ENCODE results near the gene GPRC6A. TPM values are rescaled to one million over a fixed set of nuclear protein-coding genes. Genes with fewer than 3 reads are reported as not detected.

The GPRC6A gene
- polyA plus RNA-seq (2013, experiment 1 of 4): not detected
- polyA plus RNA-seq (2013, experiment 2 of 4): not detected
- polyA plus RNA-seq (2013, experiment 3 of 4): not detected
- polyA plus RNA-seq (2013, experiment 4 of 4): not detected

- Histone ChIP-seq H3K4me1 (ENCODE audit: control insufficient read depth, insufficient read depth, low read length) (no peaks in the 10 kb centered on the region), H3K27ac (ENCODE audit: insufficient read depth, low read depth, low read length, poor library complexity, severe bottlenecking) (no peak within 1 kb of the TSS), H3K27me3 (ENCODE audit: control insufficient read depth, insufficient read depth, low read length, poor library complexity, severe bottlenecking) (no peaks in the 10 kb centered on the region), H3K9me3 (ENCODE audit: control insufficient read depth, low read length) (no peaks in the 10 kb centered on the region), H3K36me3 (ENCODE audit: control insufficient read depth, insufficient read depth, low read length) (no peaks in the 10 kb centered on the region), H3K4me3 (ENCODE audit: insufficient read depth, low read depth, low read length) (no peak within 1 kb of the TSS)
- WGBS, 2 experiments: 77 to 81% methylated on average over 2 of the region's 2 CpGs
Observed at GRCh38 chr6:116828983-116829382, at the start of gene GPRC6A. TSS of gene GPRC6A (minus strand) at chr6:116829083. CDS start at chr6:116829013, 70 bp downstream.

- WGBS, 2 experiments: 5% methylated on average over 10 of the region's 10 CpGs
- Histone ChIP-seq H3K4me3 (ENCODE audit: insufficient read depth, low read depth, low read length) (no peak overlapping the region), H3K27me3 (ENCODE audit: control insufficient read depth, insufficient read depth, low read length, poor library complexity, severe bottlenecking) (peaks cover 64% of the 10 kb centered on the region), H3K9me3 (ENCODE audit: control insufficient read depth, low read length) (no peaks in the 10 kb centered on the region), H3K36me3 (ENCODE audit: control insufficient read depth, insufficient read depth, low read length) (no peaks in the 10 kb centered on the region), H3K4me1 (ENCODE audit: control insufficient read depth, insufficient read depth, low read length) (peaks cover 5% of the 10 kb centered on the region), H3K27ac (ENCODE audit: insufficient read depth, low read depth, low read length, poor library complexity, severe bottlenecking) (no peak overlapping the region)
Observed at GRCh38 chr6:116877743-116878142, 48.9 kb upstream of the GPRC6A start.

GRCh38 chr6:116876635-116877611, 48.0 kb upstream of the GPRC6A start, which contains the start of gene RFX6:
TSS of gene RFX6 (plus strand) at chr6:116877242. CDS start at chr6:116877276, 34 bp downstream.
- Histone ChIP-seq H3K27ac (ENCODE audit: insufficient read depth, low read depth, low read length, poor library complexity, severe bottlenecking) (no peak within 1 kb of the TSS), H3K4me3 (ENCODE audit: insufficient read depth, low read depth, low read length) (peak within 1 kb of the TSS; percentile 35), H3K4me1 (ENCODE audit: control insufficient read depth, insufficient read depth, low read length) (peaks cover 5% of the 10 kb centered on the region), H3K27me3 (ENCODE audit: control insufficient read depth, insufficient read depth, low read length, poor library complexity, severe bottlenecking) (peaks cover 64% of the 10 kb centered on the region), H3K9me3 (ENCODE audit: control insufficient read depth, low read length) (no peaks in the 10 kb centered on the region), H3K36me3 (ENCODE audit: control insufficient read depth, insufficient read depth, low read length) (no peaks in the 10 kb centered on the region)
- 1% methylated on average over 73 of the region's 73 CpGs for WGBS, 2 experiments

GRCh38 chr6:116876107-116876506, 47.2 kb upstream of the GPRC6A start:
- 39 to 46% methylated on average over 8 of the region's 8 CpGs for WGBS, 2 experiments
- no peak overlapping the region for H3K27ac ChIP-seq (ENCODE audit: insufficient read depth, low read depth, low read length, poor library complexity, severe bottlenecking)
- H3K27me3 ChIP-seq (ENCODE audit: control insufficient read depth, insufficient read depth, low read length, poor library complexity, severe bottlenecking): peaks cover 64% of the 10 kb centered on the region
- no peaks in the 10 kb centered on the region for H3K36me3 ChIP-seq (ENCODE audit: control insufficient read depth, insufficient read depth, low read length)
- peaks cover 5% of the 10 kb centered on the region for H3K4me1 ChIP-seq (ENCODE audit: control insufficient read depth, insufficient read depth, low read length)
- no peak overlapping the region for H3K4me3 ChIP-seq (ENCODE audit: insufficient read depth, low read depth, low read length)
- no peaks in the 10 kb centered on the region for H3K9me3 ChIP-seq (ENCODE audit: control insufficient read depth, low read length)

- Histone ChIP-seq H3K4me3 (ENCODE audit: insufficient read depth, low read depth, low read length) (no peak overlapping the region), H3K27ac (ENCODE audit: insufficient read depth, low read depth, low read length, poor library complexity, severe bottlenecking) (no peak overlapping the region), H3K4me1 (ENCODE audit: control insufficient read depth, insufficient read depth, low read length) (peaks cover 5% of the 10 kb centered on the region), H3K9me3 (ENCODE audit: control insufficient read depth, low read length) (no peaks in the 10 kb centered on the region), H3K36me3 (ENCODE audit: control insufficient read depth, insufficient read depth, low read length) (no peaks in the 10 kb centered on the region), H3K27me3 (ENCODE audit: control insufficient read depth, insufficient read depth, low read length, poor library complexity, severe bottlenecking) (peaks cover 42% of the 10 kb centered on the region)
- WGBS, 2 experiments: 95 to 97% methylated on average over 4 of the region's 4 CpGs
Observed at GRCh38 chr6:116872771-116873170, 43.9 kb upstream of the GPRC6A start.

- Histone ChIP-seq H3K4me3 (ENCODE audit: insufficient read depth, low read depth, low read length) (no peak overlapping the region), H3K36me3 (ENCODE audit: control insufficient read depth, insufficient read depth, low read length) (no peaks in the 10 kb centered on the region), H3K27me3 (ENCODE audit: control insufficient read depth, insufficient read depth, low read length, poor library complexity, severe bottlenecking) (no peaks in the 10 kb centered on the region), H3K9me3 (ENCODE audit: control insufficient read depth, low read length) (no peaks in the 10 kb centered on the region), H3K27ac (ENCODE audit: insufficient read depth, low read depth, low read length, poor library complexity, severe bottlenecking) (no peak overlapping the region), H3K4me1 (ENCODE audit: control insufficient read depth, insufficient read depth, low read length) (no peaks in the 10 kb centered on the region)
- WGBS, 2 experiments: 95 to 96% methylated on average over 2 to 3 of the region's 3 CpGs
Observed at GRCh38 chr6:116866281-116866871, 37.5 kb upstream of the GPRC6A start.

- Histone ChIP-seq H3K4me3 (ENCODE audit: insufficient read depth, low read depth, low read length) (no peak overlapping the region), H3K27ac (ENCODE audit: insufficient read depth, low read depth, low read length, poor library complexity, severe bottlenecking) (no peak overlapping the region)
Observed at GRCh38 chr6:116859264-116859663, 30.4 kb upstream of the GPRC6A start.

GRCh38 chr6:116858060-116858459, 29.2 kb upstream of the GPRC6A start:
- Histone ChIP-seq H3K27ac (ENCODE audit: insufficient read depth, low read depth, low read length, poor library complexity, severe bottlenecking) (no peak overlapping the region), H3K36me3 (ENCODE audit: control insufficient read depth, insufficient read depth, low read length) (no peaks in the 10 kb centered on the region), H3K4me3 (ENCODE audit: insufficient read depth, low read depth, low read length) (no peak overlapping the region), H3K27me3 (ENCODE audit: control insufficient read depth, insufficient read depth, low read length, poor library complexity, severe bottlenecking) (no peaks in the 10 kb centered on the region), H3K9me3 (ENCODE audit: control insufficient read depth, low read length) (peaks cover 3% of the 10 kb centered on the region), H3K4me1 (ENCODE audit: control insufficient read depth, insufficient read depth, low read length) (no peaks in the 10 kb centered on the region)

More at GRCh38 chr6:116859264-116859663, 30.4 kb upstream of the GPRC6A start:
- Histone ChIP-seq H3K27me3 (ENCODE audit: control insufficient read depth, insufficient read depth, low read length, poor library complexity, severe bottlenecking) (no peaks in the 10 kb centered on the region), H3K4me1 (ENCODE audit: control insufficient read depth, insufficient read depth, low read length) (no peaks in the 10 kb centered on the region), H3K36me3 (ENCODE audit: control insufficient read depth, insufficient read depth, low read length) (no peaks in the 10 kb centered on the region), H3K9me3 (ENCODE audit: control insufficient read depth, low read length) (no peaks in the 10 kb centered on the region)

- Histone ChIP-seq H3K9me3 (ENCODE audit: control insufficient read depth, low read length) (no peaks in the 10 kb centered on the region), H3K36me3 (ENCODE audit: control insufficient read depth, insufficient read depth, low read length) (no peaks in the 10 kb centered on the region), H3K27me3 (ENCODE audit: control insufficient read depth, insufficient read depth, low read length, poor library complexity, severe bottlenecking) (no peaks in the 10 kb centered on the region), H3K4me3 (ENCODE audit: insufficient read depth, low read depth, low read length) (no peak overlapping the region), H3K4me1 (ENCODE audit: control insufficient read depth, insufficient read depth, low read length) (no peaks in the 10 kb centered on the region), H3K27ac (ENCODE audit: insufficient read depth, low read depth, low read length, poor library complexity, severe bottlenecking) (no peak overlapping the region)
- 71 to 78% methylated on average over 1 of the region's 1 CpG for WGBS, 2 experiments
Observed at GRCh38 chr6:116847227-116847626, 18.3 kb upstream of the GPRC6A start.

GRCh38 chr6:116842459-116842858, 13.6 kb upstream of the GPRC6A start:
- Histone ChIP-seq H3K27me3 (ENCODE audit: control insufficient read depth, insufficient read depth, low read length, poor library complexity, severe bottlenecking) (no peaks in the 10 kb centered on the region), H3K27ac (ENCODE audit: insufficient read depth, low read depth, low read length, poor library complexity, severe bottlenecking) (no peak overlapping the region), H3K4me1 (ENCODE audit: control insufficient read depth, insufficient read depth, low read length) (no peaks in the 10 kb centered on the region), H3K9me3 (ENCODE audit: control insufficient read depth, low read length) (no peaks in the 10 kb centered on the region), H3K4me3 (ENCODE audit: insufficient read depth, low read depth, low read length) (no peak overlapping the region), H3K36me3 (ENCODE audit: control insufficient read depth, insufficient read depth, low read length) (no peaks in the 10 kb centered on the region)
- 86% methylated on average over 1 of the region's 1 CpG; no CpG with 5 or more reads in 1 of the 2 experiments for WGBS, 2 experiments
